ENCODE measurements around the gene KCNJ6.

KCNJ6 gene

DNA sequence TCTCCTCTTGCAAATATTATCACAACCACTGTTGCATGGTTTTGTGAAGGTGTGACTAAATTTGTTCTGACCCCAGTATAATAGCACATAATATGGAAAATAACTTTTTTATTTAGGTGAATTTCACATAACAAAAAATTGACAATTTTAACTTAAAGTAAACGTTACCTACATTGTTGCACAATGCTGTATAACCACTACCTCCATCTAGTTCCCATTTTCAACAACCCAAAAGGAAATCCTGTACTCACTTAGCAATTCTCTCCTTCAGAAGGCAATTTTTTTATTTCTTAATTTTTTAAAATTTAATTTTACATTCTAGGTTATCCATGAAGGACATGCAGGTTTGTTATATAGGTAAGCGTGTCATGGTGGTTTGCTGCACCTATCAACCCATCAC is 95.2 kb downstream of the KCNJ6 start:
- no peak for TF ChIP-seq ELF4 (IDR thresholded peaks at IDR 0.05)
- TF ChIP-seq BHLHE40 (IDR thresholded peaks at IDR 0.05; ENCODE audit: borderline replicate concordance) = no peak
- no peak for TF ChIP-seq FOXK2 (IDR thresholded peaks at IDR 0.05)
- no peak for TF ChIP-seq ARNT (IDR thresholded peaks at IDR 0.05)
- no peak for TF ChIP-seq ZNF384 (IDR thresholded peaks at IDR 0.05)
- no peak for DNase-seq (ENCODE audit: extremely low spot score)
- ChIA-PET POLR2A (no interaction called here), CTCF (no interaction called here)

- ChIA-PET POLR2A (no interaction called here), CTCF (no interaction called here)
- no peak for DNase-seq (ENCODE audit: extremely low spot score)
- TF ChIP-seq HDGF (IDR thresholded peaks at IDR 0.05; ENCODE audit: borderline replicate concordance) = no peak
- TF ChIP-seq, protein P1, sequence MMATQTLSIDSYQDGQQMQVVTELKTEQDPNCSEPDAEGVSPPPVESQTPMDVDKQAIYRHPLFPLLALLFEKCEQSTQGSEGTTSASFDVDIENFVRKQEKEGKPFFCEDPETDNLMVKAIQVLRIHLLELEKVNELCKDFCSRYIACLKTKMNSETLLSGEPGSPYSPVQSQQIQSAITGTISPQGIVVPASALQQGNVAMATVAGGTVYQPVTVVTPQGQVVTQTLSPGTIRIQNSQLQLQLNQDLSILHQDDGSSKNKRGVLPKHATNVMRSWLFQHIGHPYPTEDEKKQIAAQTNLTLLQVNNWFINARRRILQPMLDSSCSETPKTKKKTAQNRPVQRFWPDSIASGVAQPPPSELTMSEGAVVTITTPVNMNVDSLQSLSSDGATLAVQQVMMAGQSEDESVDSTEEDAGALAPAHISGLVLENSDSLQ (IDR thresholded peaks at IDR 0.05) = no peak
- no peak for TF ChIP-seq TARDBP (IDR thresholded peaks at IDR 0.05)
- no peak for TF ChIP-seq L3MBTL2 (conservative IDR thresholded peaks at IDR 0.05)
- TF ChIP-seq SUZ12 (IDR thresholded peaks at IDR 0.05) = no peak
- no peak for TF ChIP-seq CTBP1 (IDR thresholded peaks at IDR 0.05; ENCODE audit: borderline replicate concordance)
- TF ChIP-seq ELF4 (IDR thresholded peaks at IDR 0.05) = no peak
- no peak for TF ChIP-seq ZNF384 (IDR thresholded peaks at IDR 0.05)
- TF ChIP-seq LEF1 (IDR thresholded peaks at IDR 0.05; ENCODE audit: borderline replicate concordance) = no peak
- TF ChIP-seq FOXA1 (IDR thresholded peaks at IDR 0.05) = no peak
- no peak for TF ChIP-seq BHLHE40 (IDR thresholded peaks at IDR 0.05; ENCODE audit: borderline replicate concordance)
- TF ChIP-seq NFRKB (IDR thresholded peaks at IDR 0.05) = no peak
- TF ChIP-seq SP1 (IDR thresholded peaks at IDR 0.05) = no peak
- no peak for TF ChIP-seq FOXM1 (IDR thresholded peaks at IDR 0.05; ENCODE audit: borderline replicate concordance)
- no peak for TF ChIP-seq FOXK2 (IDR thresholded peaks at IDR 0.05)
- TF ChIP-seq ARNT (IDR thresholded peaks at IDR 0.05) = no peak
Observed at GRCh38 chr21:37819372-37819771, 96.9 kb downstream of the KCNJ6 start.

DNA sequence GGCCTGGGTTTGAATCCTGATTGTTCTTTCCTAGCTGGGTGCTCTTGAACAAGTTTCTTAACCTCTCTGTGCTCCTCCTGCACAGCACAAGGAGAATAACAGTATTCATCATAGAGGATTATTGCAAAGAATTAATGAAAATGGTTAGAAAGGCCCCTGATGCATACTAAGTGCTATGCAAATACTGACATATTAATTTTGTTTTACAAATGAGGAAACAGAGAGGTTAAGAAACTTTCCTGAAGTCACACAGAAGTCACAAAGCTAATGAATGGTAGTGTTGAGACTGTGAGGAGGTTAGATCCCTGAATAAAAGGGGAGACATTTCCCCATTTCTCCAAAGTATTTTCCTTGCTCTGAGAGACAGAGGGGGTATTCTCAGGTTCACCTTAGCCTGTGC is 99.0 kb downstream of the KCNJ6 start:
- CTCF ChIA-PET = no interaction called here
- TF ChIP-seq NFRKB (IDR thresholded peaks at IDR 0.05) = no peak
- TF ChIP-seq TARDBP (IDR thresholded peaks at IDR 0.05) = no peak
- TF ChIP-seq L3MBTL2 (conservative IDR thresholded peaks at IDR 0.05) = no peak
- no peak for TF ChIP-seq ZNF384 (IDR thresholded peaks at IDR 0.05)
- no peak for TF ChIP-seq SP1 (IDR thresholded peaks at IDR 0.05)
- TF ChIP-seq ARNT (IDR thresholded peaks at IDR 0.05) = no peak
- TF ChIP-seq LEF1 (IDR thresholded peaks at IDR 0.05; ENCODE audit: borderline replicate concordance) = no peak
- TF ChIP-seq FOXK2 (IDR thresholded peaks at IDR 0.05) = no peak
- TF ChIP-seq HDGF (IDR thresholded peaks at IDR 0.05; ENCODE audit: borderline replicate concordance) = no peak
- no peak for TF ChIP-seq FOXM1 (IDR thresholded peaks at IDR 0.05; ENCODE audit: borderline replicate concordance)
- TF ChIP-seq BHLHE40 (IDR thresholded peaks at IDR 0.05; ENCODE audit: borderline replicate concordance) = no peak
- TF ChIP-seq, protein P1 (IDR thresholded peaks at IDR 0.05) = no peak
- no peak for DNase-seq (ENCODE audit: extremely low spot score)
- POLR2A ChIA-PET = no interaction called here

DNA sequence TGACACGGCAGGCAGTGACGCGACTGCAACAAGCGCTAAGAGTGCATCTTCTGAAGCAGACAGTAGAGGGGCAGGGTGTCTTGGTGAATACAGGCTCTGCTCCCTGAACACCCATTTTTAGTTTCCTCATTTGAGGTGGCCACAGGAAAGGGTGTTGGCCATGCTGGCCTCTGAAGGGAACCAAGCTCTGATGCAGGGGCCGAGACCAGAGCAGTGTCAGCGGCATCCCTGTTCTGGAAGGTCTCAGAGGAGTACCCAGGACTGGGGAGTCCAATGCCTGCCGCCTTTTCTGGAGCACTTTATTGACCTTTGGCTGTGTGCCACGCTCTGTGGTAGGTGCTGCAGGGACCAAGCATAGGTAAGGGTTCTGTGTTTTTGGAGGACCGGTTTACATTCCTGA is 100.4 kb downstream of the KCNJ6 start:
- ChIA-PET POLR2A (no interaction called here), CTCF (no interaction called here)
- no peak for DNase-seq (ENCODE audit: extremely low spot score)
- no peak for TF ChIP-seq SP1 (IDR thresholded peaks at IDR 0.05)
- no peak for TF ChIP-seq ZNF384 (IDR thresholded peaks at IDR 0.05)
- no peak for TF ChIP-seq TARDBP (IDR thresholded peaks at IDR 0.05)
- no peak for TF ChIP-seq NFRKB (IDR thresholded peaks at IDR 0.05)
- no peak for TF ChIP-seq LEF1 (IDR thresholded peaks at IDR 0.05; ENCODE audit: borderline replicate concordance)
- TF ChIP-seq ELF4 (IDR thresholded peaks at IDR 0.05) = no peak
- no peak for TF ChIP-seq L3MBTL2 (conservative IDR thresholded peaks at IDR 0.05)

DNA sequence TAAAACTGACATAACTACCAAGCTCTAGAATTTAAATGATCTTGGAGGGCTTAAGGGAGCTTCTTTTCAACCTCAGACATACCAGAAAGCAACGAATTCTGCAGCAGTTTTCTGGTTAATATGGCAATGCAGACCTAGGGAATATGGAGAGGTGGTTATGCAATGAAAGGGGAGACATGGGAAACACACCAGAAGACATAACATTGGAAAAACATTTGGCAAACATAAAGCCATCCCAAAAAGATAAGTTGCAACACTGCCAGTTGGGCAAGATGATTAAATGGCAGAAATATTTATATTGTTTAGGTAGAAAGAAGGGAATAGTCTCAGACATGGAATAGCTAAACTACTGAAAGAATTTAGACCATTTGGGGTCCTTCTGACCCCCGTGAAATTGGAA is 104.5 kb downstream of the KCNJ6 start:
- no peak for DNase-seq (ENCODE audit: extremely low spot score)
- POLR2A ChIA-PET = no interaction called here
- TF ChIP-seq L3MBTL2 (conservative IDR thresholded peaks at IDR 0.05) (no peak), FOXK2 (IDR thresholded peaks at IDR 0.05) (no peak), CTBP1 (IDR thresholded peaks at IDR 0.05; ENCODE audit: borderline replicate concordance) (no peak), ZNF384 (IDR thresholded peaks at IDR 0.05) (no peak)
- CTCF ChIA-PET = no interaction called here

DNA sequence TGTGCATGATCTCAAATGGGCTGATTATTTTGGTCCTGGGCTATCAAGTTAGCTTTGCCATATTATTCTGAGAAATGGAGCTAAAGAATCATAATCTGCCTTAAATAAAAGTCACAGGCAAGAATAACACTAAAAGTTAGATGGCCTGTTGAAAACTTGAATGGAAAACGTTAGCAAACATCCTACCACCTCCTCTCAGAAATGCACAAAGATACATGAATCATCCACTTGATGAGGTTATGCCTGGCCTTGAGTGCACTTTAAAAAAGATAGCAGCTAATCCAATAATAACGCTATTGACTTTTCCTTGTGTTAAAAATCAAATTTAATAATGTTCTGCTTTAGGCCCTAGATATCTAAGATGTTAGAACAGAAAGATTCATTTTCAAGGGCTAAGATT is 108.0 kb downstream of the KCNJ6 start:
- ChIA-PET CTCF (no interaction called here), POLR2A (no interaction called here)
- no peak for TF ChIP-seq NFRKB (IDR thresholded peaks at IDR 0.05)
- TF ChIP-seq ARNT (IDR thresholded peaks at IDR 0.05) = no peak
- no peak for TF ChIP-seq ELF4 (IDR thresholded peaks at IDR 0.05)
- no peak for TF ChIP-seq FOXA1 (IDR thresholded peaks at IDR 0.05)
- TF ChIP-seq, protein P1 (IDR thresholded peaks at IDR 0.05) = no peak
- TF ChIP-seq HDGF (IDR thresholded peaks at IDR 0.05; ENCODE audit: borderline replicate concordance) = no peak
- no peak for TF ChIP-seq L3MBTL2 (conservative IDR thresholded peaks at IDR 0.05)
- TF ChIP-seq ZNF384 (IDR thresholded peaks at IDR 0.05) = no peak
- no peak for TF ChIP-seq SP1 (IDR thresholded peaks at IDR 0.05)
- TF ChIP-seq SUZ12 (IDR thresholded peaks at IDR 0.05) = no peak
- no peak for TF ChIP-seq CTBP1 (IDR thresholded peaks at IDR 0.05; ENCODE audit: borderline replicate concordance)
- no peak for TF ChIP-seq FOXM1 (IDR thresholded peaks at IDR 0.05; ENCODE audit: borderline replicate concordance)
- no peak for TF ChIP-seq TARDBP (IDR thresholded peaks at IDR 0.05)
- no peak for DNase-seq (ENCODE audit: extremely low spot score)

GRCh38 chr21:37805266-37805665 is 111.0 kb downstream of the KCNJ6 start:
- CTCF ChIA-PET = no interaction called here
- TF ChIP-seq FOXK2 (IDR thresholded peaks at IDR 0.05) (no peak), NFRKB (IDR thresholded peaks at IDR 0.05) (no peak), ELF4 (IDR thresholded peaks at IDR 0.05) (no peak), LEF1 (IDR thresholded peaks at IDR 0.05; ENCODE audit: borderline replicate concordance) (no peak), L3MBTL2 (conservative IDR thresholded peaks at IDR 0.05) (no peak), FOXM1 (IDR thresholded peaks at IDR 0.05; ENCODE audit: borderline replicate concordance) (no peak)
- TF ChIP-seq, protein P1 (IDR thresholded peaks at IDR 0.05) = no peak
- POLR2A ChIA-PET = no interaction called here
- DNase-seq (ENCODE audit: extremely low spot score) = no peak

Data from HEK293T (cell line).